Measurements from ENCODE around the gene BTD. TPM values are rescaled to one million over a fixed set of nuclear protein-coding genes. Genes with fewer than 3 reads are reported as not detected.
"Not testable (repeated sequence)": the region's sequence is repeated elsewhere in the genome, so short reads cannot be mapped to it uniquely, and the experiment has no call there.

Gene BTD
- total RNA-seq, 2 experiments from 2014 or later = 3.6 to 4.3 TPM

- POLR2A ChIA-PET = interaction anchor here (1.0 to 1.5 kb wide), 2 partner anchors 201 to 395 kb away, joined by 3 read pairs; partner anchors contain the start of gene CAPN7
- CTCF ChIA-PET = interaction anchor here (1.1 kb wide), 3 partner anchors 9 to 12 kb away, joined by 3 to 4 read pairs (median 3); no protein-coding TSS in a partner anchor
Measured at GRCh38 chr3:15601046-15601398, 523 bp upstream of the BTD start.

GRCh38 chr3:15602146-15602536 lies 596 bp downstream of the BTD start:
- ChIA-PET CTCF (interaction anchor here (0.5 kb wide), 1 partner anchor 69 kb away, joined by 3 read pairs; no protein-coding TSS in a partner anchor), POLR2A (interaction anchor here (0.6 to 1.5 kb wide), 2 partner anchors 396 to 504 kb away, joined by 3 to 4 read pairs; partner anchors contain the start of gene CAPN7)

GRCh38 chr3:15602816-15603215 lies 1.3 kb downstream of the BTD start:
- CTCF ChIA-PET, POLR2A ChIA-PET: not testable (repeated sequence)

GRCh38 chr3:15604584-15604983 lies 3.0 kb downstream of the BTD start:
- CTCF ChIA-PET = not testable (repeated sequence)
- POLR2A ChIA-PET = interaction anchor here (0.6 kb wide), 1 partner anchor 145 kb away, joined by 9 read pairs; no protein-coding TSS in a partner anchor

GRCh38 chr3:15606434-15606891 lies 4.9 kb downstream of the BTD start:
- CTCF ChIA-PET = no interaction called here
- POLR2A ChIA-PET = no interaction called here

- CTCF ChIA-PET = interaction anchor here (0.9 kb wide), 1 partner anchor 9 kb away, joined by 4 read pairs; the partner anchor contains the start of genes BTD and HACL1
Measured at GRCh38 chr3:15610082-15610759, 8.7 kb downstream of the BTD start.

GRCh38 chr3:15611018-15611417 lies 9.5 kb downstream of the BTD start:
- CTCF ChIA-PET = interaction anchor here (0.9 kb wide), 2 partner anchors 10 kb away, joined by 3 to 4 read pairs; partner anchors contain the start of genes BTD and HACL1
- POLR2A ChIA-PET = no interaction called here

More at GRCh38 chr3:15610082-15610759, 8.7 kb downstream of the BTD start:
- POLR2A ChIA-PET = no interaction called here

GRCh38 chr3:15612001-15612400 lies 10.5 kb downstream of the BTD start:
- POLR2A ChIA-PET = no interaction called here
- CTCF ChIA-PET = interaction anchor here (0.9 kb wide), 1 partner anchor 11 kb away, joined by 3 read pairs; the partner anchor contains the start of genes BTD and HACL1

- ChIA-PET CTCF (interaction anchor here (0.7 kb wide), 1 partner anchor 22 kb away, joined by 3 read pairs; no protein-coding TSS in a partner anchor), POLR2A (interaction anchor here (0.7 kb wide), 1 partner anchor 91 kb away, joined by 3 read pairs; no protein-coding TSS in a partner anchor)
Measured at GRCh38 chr3:15614958-15615357, 13.4 kb downstream of the BTD start.

- CTCF ChIA-PET = no interaction called here
Measured at GRCh38 chr3:15616053-15616452, 14.5 kb downstream of the BTD start.

GRCh38 chr3:15619659-15620464 lies 18.3 kb downstream of the BTD start:
- POLR2A ChIA-PET, CTCF ChIA-PET: not testable (repeated sequence)

More at GRCh38 chr3:15616053-15616452, 14.5 kb downstream of the BTD start:
- POLR2A ChIA-PET = no interaction called here

- CTCF ChIA-PET = no interaction called here
- POLR2A ChIA-PET = no interaction called here
Measured at GRCh38 chr3:15623535-15624440, 22.2 kb downstream of the BTD start.

- POLR2A ChIA-PET = no interaction called here
- CTCF ChIA-PET = no interaction called here
Measured at GRCh38 chr3:15628967-15629366, 27.4 kb downstream of the BTD start.

GRCh38 chr3:15629860-15630597 lies 28.5 kb downstream of the BTD start:
- CTCF ChIA-PET = interaction anchor here (1.1 to 1.5 kb wide), 2 partner anchors 138 to 182 kb away, joined by 6 to 7 read pairs; no protein-coding TSS in a partner anchor
- POLR2A ChIA-PET = interaction anchor here (0.6 kb wide), 1 partner anchor 230 kb away, joined by 9 read pairs; no protein-coding TSS in a partner anchor

GRCh38 chr3:15630646-15631350 lies 29.3 kb downstream of the BTD start:
- ChIA-PET POLR2A (no interaction called here), CTCF (interaction anchor here (0.7 to 1.5 kb wide), 3 partner anchors 74 to 181 kb away, joined by 3 to 7 read pairs (median 6); no protein-coding TSS in a partner anchor)

GRCh38 chr3:15631426-15632211 lies 30.1 kb downstream of the BTD start:
- CTCF ChIA-PET = no interaction called here
- POLR2A ChIA-PET = no interaction called here

GRCh38 chr3:15632212-15632580 lies 30.7 kb downstream of the BTD start:
- ChIA-PET POLR2A (no interaction called here), CTCF (no interaction called here)

Data from activated CD8-positive, alpha-beta memory T cell treated with anti-CD3 and anti-CD28 coated beads for 36 hours (primary cell).